Spinal cord (tissue), 9 donors: ENCODE data around the gene SORL1-AS1.

Source experiments
- DNase-seq, 6 donors: peaks; one replicate each; pipeline versions ENCODE4 v3.0.0 to v3.0.0-alpha.2; 2013 to 2015; ENCODE audit warnings: low spot score in 6 of 6, low read depth in 4 of 6
- H3K27ac ChIP-seq: one replicate; pipeline ENCODE4 v1.5.1; 2013; ENCODE audit warnings: low read depth, low read length, control low read depth
- H3K27me3 ChIP-seq: one replicate; pipeline ENCODE4 v1.6.1; 2013; ENCODE audit warnings: low read length; ENCODE audit not compliant: control insufficient read depth, insufficient read depth
- H3K36me3 ChIP-seq: one replicate; pipeline ENCODE4 v1.6.1; 2013; ENCODE audit warnings: low read length; ENCODE audit not compliant: control insufficient read depth, insufficient read depth
- H3K4me1 ChIP-seq: one replicate; pipeline ENCODE4 v1.6.1; 2013; ENCODE audit warnings: low read length; ENCODE audit not compliant: control insufficient read depth, insufficient read depth
- H3K4me3 ChIP-seq: one replicate; pipeline ENCODE4 v1.5.1; 2013; ENCODE audit warnings: low read depth, low read length, control low read depth
- H3K9me3 ChIP-seq: one replicate; pipeline ENCODE4 v1.6.1; 2013; ENCODE audit warnings: low read length; ENCODE audit not compliant: control insufficient read depth, insufficient read depth
- WGBS: methylation state at CpG from one replicate; pipeline ENCODE4 v1.1.5; 2013; ENCODE audit warnings: missing lambda C conversion rate; ENCODE audit not compliant: insufficient coverage; 5-methylcytosine and 5-hydroxymethylcytosine counted together
- donor health status: healthy.

Gene SORL1-AS1

GRCh38 chr11:121421149-121421901 is 31.4 kb downstream of the SORL1-AS1 start:
- H3K27me3 ChIP-seq: no peaks in the 10 kb centered on the region
- no peak overlapping the region for H3K27ac ChIP-seq
- no peak for DNase-seq
- peaks cover 13% of the 10 kb centered on the region for H3K4me1 ChIP-seq
- 82% methylated on average over 2 of the region's 4 CpGs for WGBS
- H3K4me3 ChIP-seq: no peak overlapping the region
- no peaks in the 10 kb centered on the region for H3K36me3 ChIP-seq
- no peaks in the 10 kb centered on the region for H3K9me3 ChIP-seq

GRCh38 chr11:121420398-121420797 is 32.4 kb downstream of the SORL1-AS1 start:
- Histone ChIP-seq H3K27ac (no peak overlapping the region), H3K4me3 (no peak overlapping the region), H3K4me1 (peaks cover 13% of the 10 kb centered on the region), H3K27me3 (no peaks in the 10 kb centered on the region), H3K36me3 (no peaks in the 10 kb centered on the region), H3K9me3 (no peaks in the 10 kb centered on the region)
- 90% methylated on average over 1 of the region's 2 CpGs for WGBS
- DNase-seq: no peak

GRCh38 chr11:121419836-121420235 is 32.9 kb downstream of the SORL1-AS1 start:
- peaks cover 13% of the 10 kb centered on the region for H3K4me1 ChIP-seq
- peak in 2 of 6 donors; percentile 43 to 70 for DNase-seq
- H3K9me3 ChIP-seq: no peaks in the 10 kb centered on the region
- H3K4me3 ChIP-seq: no peak overlapping the region
- no peaks in the 10 kb centered on the region for H3K27me3 ChIP-seq
- H3K27ac ChIP-seq: no peak overlapping the region
- WGBS: 71% methylated on average over 1 of the region's 4 CpGs
- H3K36me3 ChIP-seq: no peaks in the 10 kb centered on the region

DNA sequence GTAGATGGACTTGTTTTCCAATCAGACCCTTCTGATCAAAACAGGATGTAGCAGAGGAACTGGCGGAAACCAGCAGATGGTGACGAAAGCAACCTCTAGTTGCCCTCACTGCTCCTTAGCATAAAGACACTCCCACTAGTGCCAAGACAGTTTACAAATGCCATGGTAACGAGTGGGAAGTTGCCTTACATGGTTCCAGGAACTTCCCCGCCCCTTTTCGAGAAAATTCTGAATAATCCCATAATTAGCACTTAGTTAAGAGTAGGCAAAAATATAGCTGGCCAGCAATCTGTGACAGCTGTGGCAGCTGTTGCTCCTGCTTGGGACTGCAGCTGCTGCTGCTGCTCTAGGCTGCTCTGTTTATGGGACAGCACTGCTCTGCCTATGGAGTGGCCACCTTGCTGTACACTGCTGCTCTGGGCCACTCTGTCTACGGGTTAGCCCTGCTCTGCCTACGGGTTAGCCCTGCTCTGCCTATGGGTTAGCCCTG is 34.1 kb downstream of the SORL1-AS1 start:
- WGBS: 90% methylated on average over 5 of the region's 7 CpGs
- peaks cover 13% of the 10 kb centered on the region for H3K4me1 ChIP-seq
- H3K9me3 ChIP-seq: no peaks in the 10 kb centered on the region
- DNase-seq: peak in 1 of 6 donors; percentile 22
- no peak overlapping the region for H3K4me3 ChIP-seq
- H3K27ac ChIP-seq: no peak overlapping the region
- H3K36me3 ChIP-seq: no peaks in the 10 kb centered on the region
- H3K27me3 ChIP-seq: no peaks in the 10 kb centered on the region

GRCh38 chr11:121417607-121418006 is 35.2 kb downstream of the SORL1-AS1 start:
- H3K36me3 ChIP-seq: no peaks in the 10 kb centered on the region
- no CpG with 5 or more reads among the region's 2 CpGs for WGBS
- DNase-seq: no peak
- no peaks in the 10 kb centered on the region for H3K9me3 ChIP-seq
- no peaks in the 10 kb centered on the region for H3K27me3 ChIP-seq
- no peak overlapping the region for H3K4me3 ChIP-seq
- H3K4me1 ChIP-seq: peaks cover 13% of the 10 kb centered on the region
- peak overlapping the region; percentile 25 for H3K27ac ChIP-seq

DNA sequence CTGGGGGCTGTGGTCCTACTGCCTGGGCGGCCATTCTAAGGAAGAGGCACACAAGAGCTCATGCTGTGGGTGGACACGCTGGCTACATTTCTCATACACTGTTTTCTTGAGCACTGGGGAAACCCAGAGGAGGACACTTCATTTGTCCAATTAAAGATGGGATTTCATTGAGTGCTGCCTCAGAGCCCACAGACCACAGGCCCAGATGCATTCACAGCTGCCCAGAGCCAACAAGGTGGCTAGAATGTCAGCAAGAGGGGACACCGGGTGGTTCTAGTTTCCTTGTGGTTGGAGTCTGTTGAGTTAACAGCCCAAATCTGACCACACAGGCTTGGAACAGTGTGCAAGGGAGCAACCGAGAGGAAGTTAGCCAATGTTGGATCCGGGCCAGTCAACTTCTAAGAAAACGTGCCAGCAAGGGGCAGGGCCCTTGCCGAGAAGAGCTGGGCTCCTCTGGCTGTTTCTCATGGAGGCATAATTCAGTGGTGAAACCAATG is 35.7 kb downstream of the SORL1-AS1 start:
- DNase-seq: peak; percentile 64 to 94 (median 78)
- peak overlapping the region; percentile 25 for H3K27ac ChIP-seq
- peaks cover 13% of the 10 kb centered on the region for H3K4me1 ChIP-seq
- H3K36me3 ChIP-seq: no peaks in the 10 kb centered on the region
- no peaks in the 10 kb centered on the region for H3K9me3 ChIP-seq
- no peak overlapping the region for H3K4me3 ChIP-seq
- H3K27me3 ChIP-seq: no peaks in the 10 kb centered on the region
- 27% methylated on average over 7 of the region's 7 CpGs for WGBS

- no peak for DNase-seq
- no CpG with 5 or more reads among the region's 1 CpG for WGBS
- no peak overlapping the region for H3K4me3 ChIP-seq
- H3K27ac ChIP-seq: no peak overlapping the region
- peaks cover 13% of the 10 kb centered on the region for H3K4me1 ChIP-seq
- no peaks in the 10 kb centered on the region for H3K27me3 ChIP-seq
- H3K36me3 ChIP-seq: no peaks in the 10 kb centered on the region
- H3K9me3 ChIP-seq: no peaks in the 10 kb centered on the region
Observed at GRCh38 chr11:121415856-121416255, 36.9 kb downstream of the SORL1-AS1 start.

DNA sequence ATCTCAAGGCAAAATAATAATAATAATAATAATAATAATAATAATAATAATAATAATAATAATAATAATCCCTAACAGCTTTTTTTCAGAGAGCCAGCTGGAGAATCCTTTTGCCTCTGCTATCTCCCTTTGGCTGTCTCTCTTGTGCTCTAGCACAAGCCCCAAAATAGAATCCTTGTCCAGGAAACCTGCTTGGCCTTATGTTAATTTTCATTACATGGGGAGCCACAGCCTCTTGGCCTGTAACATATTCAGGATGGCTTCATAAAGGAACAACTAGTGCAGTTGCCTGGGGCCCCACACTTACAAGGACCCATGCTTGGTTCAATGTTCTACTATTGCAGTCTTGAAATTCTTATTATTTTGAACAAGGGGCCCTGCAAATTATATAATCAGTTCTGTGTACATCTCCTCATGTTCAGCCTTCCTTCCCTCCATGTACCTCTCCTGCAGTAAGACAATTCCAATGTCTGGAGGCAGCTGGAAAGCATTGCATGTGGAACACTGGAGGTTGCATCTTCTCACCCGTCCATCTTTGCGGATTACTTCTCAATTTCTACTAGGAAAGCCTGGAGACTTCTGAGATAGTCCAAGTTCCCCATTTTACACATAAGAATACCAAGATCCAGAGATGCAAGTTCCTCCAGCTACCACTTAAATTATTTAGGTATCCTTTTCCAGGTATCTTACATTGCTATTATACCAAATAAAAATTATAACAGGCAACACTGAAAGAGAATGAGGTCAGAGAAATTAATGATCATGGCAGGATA is 38.4 kb downstream of the SORL1-AS1 start:
- Histone ChIP-seq H3K4me1 (peaks cover 13% of the 10 kb centered on the region), H3K27me3 (no peaks in the 10 kb centered on the region), H3K27ac (no peak overlapping the region), H3K9me3 (no peaks in the 10 kb centered on the region), H3K4me3 (no peak overlapping the region), H3K36me3 (no peaks in the 10 kb centered on the region)
- 93% methylated on average over 2 of the region's 2 CpGs for WGBS
- DNase-seq: no peak

- Histone ChIP-seq H3K27me3 (no peaks in the 10 kb centered on the region), H3K27ac (no peak overlapping the region), H3K9me3 (no peaks in the 10 kb centered on the region), H3K4me1 (peaks cover 7% of the 10 kb centered on the region), H3K4me3 (no peak overlapping the region), H3K36me3 (no peaks in the 10 kb centered on the region)
- WGBS: 73% methylated on average over 2 of the region's 4 CpGs
- DNase-seq: no peak
Observed at GRCh38 chr11:121412711-121413415, 39.9 kb downstream of the SORL1-AS1 start.
